Measurements from ENCODE around the gene GNB1.

DNA sequence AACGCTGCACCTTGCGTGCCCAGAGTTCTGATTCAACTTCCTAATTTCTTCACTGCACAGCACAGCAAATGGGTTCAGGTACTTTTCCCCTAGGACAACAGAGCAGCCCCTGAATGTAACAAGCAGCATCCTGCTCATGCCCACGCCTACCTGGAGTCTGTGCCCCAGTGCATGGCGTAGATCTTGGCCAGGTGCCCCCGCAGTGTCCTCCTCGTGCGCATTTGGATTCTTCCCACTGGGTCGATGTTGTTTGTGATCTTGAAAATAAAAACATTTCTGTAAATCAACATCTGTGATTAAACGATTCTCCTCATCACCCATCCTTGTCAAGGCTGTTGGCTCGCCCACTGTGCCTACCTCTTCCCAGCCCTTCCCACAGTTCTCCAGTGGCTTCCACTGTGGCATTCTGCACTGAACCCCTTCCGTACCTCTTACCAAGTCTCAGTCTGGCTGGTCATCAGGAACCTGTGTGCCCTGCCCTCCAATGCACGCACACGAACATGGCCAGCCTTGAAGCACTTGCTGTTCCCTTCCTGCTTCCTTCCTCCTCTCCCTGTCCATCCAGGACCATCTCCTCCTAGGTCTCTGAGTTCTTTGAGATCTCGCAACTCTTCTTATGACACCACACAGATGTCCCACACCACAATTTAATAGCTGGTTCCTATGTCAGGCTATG is 75.1 kb downstream of the GNB1 start:
- TF ChIP-seq, protein P1, sequence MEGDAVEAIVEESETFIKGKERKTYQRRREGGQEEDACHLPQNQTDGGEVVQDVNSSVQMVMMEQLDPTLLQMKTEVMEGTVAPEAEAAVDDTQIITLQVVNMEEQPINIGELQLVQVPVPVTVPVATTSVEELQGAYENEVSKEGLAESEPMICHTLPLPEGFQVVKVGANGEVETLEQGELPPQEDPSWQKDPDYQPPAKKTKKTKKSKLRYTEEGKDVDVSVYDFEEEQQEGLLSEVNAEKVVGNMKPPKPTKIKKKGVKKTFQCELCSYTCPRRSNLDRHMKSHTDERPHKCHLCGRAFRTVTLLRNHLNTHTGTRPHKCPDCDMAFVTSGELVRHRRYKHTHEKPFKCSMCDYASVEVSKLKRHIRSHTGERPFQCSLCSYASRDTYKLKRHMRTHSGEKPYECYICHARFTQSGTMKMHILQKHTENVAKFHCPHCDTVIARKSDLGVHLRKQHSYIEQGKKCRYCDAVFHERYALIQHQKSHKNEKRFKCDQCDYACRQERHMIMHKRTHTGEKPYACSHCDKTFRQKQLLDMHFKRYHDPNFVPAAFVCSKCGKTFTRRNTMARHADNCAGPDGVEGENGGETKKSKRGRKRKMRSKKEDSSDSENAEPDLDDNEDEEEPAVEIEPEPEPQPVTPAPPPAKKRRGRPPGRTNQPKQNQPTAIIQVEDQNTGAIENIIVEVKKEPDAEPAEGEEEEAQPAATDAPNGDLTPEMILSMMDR (IDR thresholded peaks at IDR 0.05): no peak
- TF ChIP-seq POLR2A (IDR thresholded peaks at IDR 0.05): no peak
